ENCODE measurements around the gene PLXNA4. TPM values are rescaled to one million over a fixed set of nuclear protein-coding genes. Genes with fewer than 3 reads are reported as not detected.

The PLXNA4 gene
- total RNA-seq, 2 donors from 2014 or later: 0.41 to 2.8 TPM

GRCh38 chr7:132561763-132562162 is 14.5 kb downstream of the PLXNA4 start:
- TF ChIP-seq CTCF (IDR thresholded peaks at IDR 0.05) (no peak), POLR2AphosphoS5 (IDR thresholded peaks at IDR 0.05) (no peak), POLR2A (IDR thresholded peaks at IDR 0.05) (no peak)
- Histone ChIP-seq H3K4me3 (no peak overlapping the region), H3K9me3 (no peaks in the 10 kb centered on the region), H3K27ac (no peak overlapping the region), H3K27me3 (replicated peaks; ENCODE audit: insufficient read depth) (no peaks in the 10 kb centered on the region), H3K4me1 (replicated peaks) (no peaks in the 10 kb centered on the region), H3K36me3 (no peaks in the 10 kb centered on the region)
- 75% methylated on average over 2 of the region's 2 CpGs for WGBS
- no peak for DNase-seq (ENCODE audit: low spot score)
- intact Hi-C loops (cut with DNase I): no loop called here

GRCh38 chr7:132560825-132561529 is 15.3 kb downstream of the PLXNA4 start:
- no peak overlapping the region for H3K4me3 ChIP-seq
- H3K27ac ChIP-seq: no peak overlapping the region
- 81% methylated on average over 8 of the region's 8 CpGs for WGBS
- TF ChIP-seq CTCF (IDR thresholded peaks at IDR 0.05) (no peak), POLR2A (IDR thresholded peaks at IDR 0.05) (no peak), POLR2AphosphoS5 (IDR thresholded peaks at IDR 0.05) (no peak)
- H3K4me1 ChIP-seq (replicated peaks): no peaks in the 10 kb centered on the region
- intact Hi-C loops (cut with DNase I): no loop called here
- H3K27me3 ChIP-seq (replicated peaks; ENCODE audit: insufficient read depth): no peaks in the 10 kb centered on the region
- DNase-seq (ENCODE audit: low spot score): no peak
- H3K36me3 ChIP-seq: no peaks in the 10 kb centered on the region
- H3K9me3 ChIP-seq: no peaks in the 10 kb centered on the region

- no peaks in the 10 kb centered on the region for H3K36me3 ChIP-seq
- TF ChIP-seq POLR2AphosphoS5 (IDR thresholded peaks at IDR 0.05) (no peak), CTCF (IDR thresholded peaks at IDR 0.05) (no peak), POLR2A (IDR thresholded peaks at IDR 0.05) (no peak)
Observed at GRCh38 chr7:132560105-132560504, 16.2 kb downstream of the PLXNA4 start.

GRCh38 chr7:132558815-132559214 is 17.5 kb downstream of the PLXNA4 start:
- Histone ChIP-seq H3K4me3 (no peak overlapping the region), H3K36me3 (no peaks in the 10 kb centered on the region), H3K4me1 (replicated peaks) (no peaks in the 10 kb centered on the region), H3K27ac (no peak overlapping the region), H3K9me3 (no peaks in the 10 kb centered on the region), H3K27me3 (replicated peaks; ENCODE audit: insufficient read depth) (no peaks in the 10 kb centered on the region)
- intact Hi-C loops (cut with DNase I): no loop called here
- DNase-seq (ENCODE audit: low spot score): no peak
- TF ChIP-seq POLR2AphosphoS5 (IDR thresholded peaks at IDR 0.05) (no peak), CTCF (IDR thresholded peaks at IDR 0.05) (no peak), POLR2A (IDR thresholded peaks at IDR 0.05) (no peak)
- 83% methylated on average over 5 of the region's 5 CpGs for WGBS

More at GRCh38 chr7:132560105-132560504, 16.2 kb downstream of the PLXNA4 start:
- WGBS: 95% methylated on average over 7 of the region's 7 CpGs
- Histone ChIP-seq H3K9me3 (no peaks in the 10 kb centered on the region), H3K4me3 (no peak overlapping the region), H3K27me3 (replicated peaks; ENCODE audit: insufficient read depth) (no peaks in the 10 kb centered on the region), H3K4me1 (replicated peaks) (no peaks in the 10 kb centered on the region), H3K27ac (no peak overlapping the region)
- intact Hi-C loops (cut with DNase I): no loop called here
- no peak for DNase-seq (ENCODE audit: low spot score)

GRCh38 chr7:132557489-132558044 is 18.7 kb downstream of the PLXNA4 start:
- Histone ChIP-seq H3K9me3 (no peaks in the 10 kb centered on the region), H3K27me3 (replicated peaks; ENCODE audit: insufficient read depth) (no peaks in the 10 kb centered on the region), H3K36me3 (no peaks in the 10 kb centered on the region), H3K4me1 (replicated peaks) (no peaks in the 10 kb centered on the region), H3K27ac (no peak overlapping the region), H3K4me3 (no peak overlapping the region)
- intact Hi-C loops (cut with DNase I): no loop called here
- WGBS: 85% methylated on average over 3 of the region's 3 CpGs
- no peak for DNase-seq (ENCODE audit: low spot score)
- TF ChIP-seq CTCF (IDR thresholded peaks at IDR 0.05) (no peak), POLR2AphosphoS5 (IDR thresholded peaks at IDR 0.05) (no peak), POLR2A (IDR thresholded peaks at IDR 0.05) (no peak)

Measured in prostate gland (tissue), 2 donors.